HepG2 (cell line): Measurements from ENCODE around the gene INO80E. TPM values are rescaled to one million over a fixed set of nuclear protein-coding genes. Genes with fewer than 3 reads are reported as not detected.
A peak's percentile ranks its signal among the peaks of the same experiment; 100 is the strongest.

Source experiments
- FOXP1 ChIP-seq, 2 experiments: fragments of 450-650 bp in 1 of 2; IDR thresholded peaks; 2 replicates each; pipeline ENCODE4 v1.6.1; 2017 to 2018; ENCODE audit warnings: antibody characterized with exemption in 1 of 2
- GFI1 ChIP-seq: sonication (generic); formaldehyde crosslinking; IDR thresholded peaks from 2 replicates; pipeline ENCODE4 v1.5.0; 2020; ENCODE audit warnings: missing genetic modification reagents, mild to moderate bottlenecking, borderline replicate concordance
- IRX3 ChIP-seq: sonication (generic); formaldehyde crosslinking; IDR thresholded peaks from 2 replicates; pipeline ENCODE4 v1.8.1; 2023; ENCODE audit warnings: mild to moderate bottlenecking, low read depth, missing genetic modification reagents, borderline replicate concordance
- SRF ChIP-seq: IDR thresholded peaks from 2 replicates; pipeline ENCODE4 v1.6.1; 2011; ENCODE audit warnings: mild to moderate bottlenecking, low read depth, low read length, moderate library complexity
- ZBTB1 ChIP-seq: sonication (generic); formaldehyde crosslinking; IDR thresholded peaks from 2 replicates; pipeline ENCODE4 v1.4.0; 2020; ENCODE audit warnings: missing genetic modification reagents, borderline replicate concordance
- ZEB1 ChIP-seq: IDR thresholded peaks from 2 replicates; pipeline ENCODE4 v1.6.1; 2012; ENCODE audit warnings: mild to moderate bottlenecking, low read depth, inconsistent platforms; ENCODE audit not compliant: insufficient replicate concordance
- ZNF12 ChIP-seq: sonication (generic); formaldehyde crosslinking; IDR thresholded peaks from 2 replicates; pipeline ENCODE4 v1.5.0; 2020; ENCODE audit warnings: missing genetic modification reagents
- ZNF263 ChIP-seq: sonication (generic); formaldehyde crosslinking; IDR thresholded peaks from 2 replicates; pipeline ENCODE4 v1.4.0; 2020; ENCODE audit warnings: missing genetic modification reagents
- ZNF430 ChIP-seq: sonication (generic); formaldehyde crosslinking; IDR thresholded peaks from 2 replicates; pipeline ENCODE4 v1.9.0; 2021; ENCODE audit warnings: mild to moderate bottlenecking, missing genetic modification reagents
- ZNF670 ChIP-seq: sonication (generic); formaldehyde crosslinking; IDR thresholded peaks from 2 replicates; pipeline ENCODE4 v1.8.0; 2022; ENCODE audit warnings: mild to moderate bottlenecking, missing genetic modification reagents, borderline replicate concordance
- ZNF790 ChIP-seq: sonication (generic); formaldehyde crosslinking; IDR thresholded peaks from 2 replicates; pipeline ENCODE4 v1.8.0; 2022; ENCODE audit warnings: missing genetic modification reagents, mild to moderate bottlenecking, borderline replicate concordance
- ZNF83 ChIP-seq: sonication (generic); formaldehyde crosslinking; IDR thresholded peaks from 2 replicates; pipeline ENCODE4 v1.4.0; 2020; ENCODE audit warnings: missing genetic modification reagents, mild to moderate bottlenecking, borderline replicate concordance
- ZSCAN30 ChIP-seq: sonication (generic); formaldehyde crosslinking; IDR thresholded peaks from 2 replicates; pipeline ENCODE4 v1.5.0; 2020; ENCODE audit warnings: mild to moderate bottlenecking, missing genetic modification reagents
- polyA plus RNA-seq, 8 experiments: library from polyadenylated mRNA; depleted of rRNA in 3 of 8; stranded (reverse) in 7 of 8; unstranded in 1 of 8; fragments of >200 nt; fragmentation: Illumina TruSeq in 4 of 8; extraction: Trizol in 4 of 8; gene quantifications; 2 replicates each; pipeline versions ENCODE4 v1.2.1 to v1.2.3, GENCODE V29; 2011 to 2016; ENCODE audit warnings: low read depth in 4 of 8, missing spikeins in 1 of 8, mixed read lengths in 1 of 8; ENCODE audit not compliant: insufficient read depth in 1 of 8
- total RNA-seq, 5 experiments: library from RNA; depleted of rRNA; stranded (reverse); fragments of >200 nt; fragmentation: Illumina TruSeq; extraction: Trizol; gene quantifications; 2 replicates each; pipeline ENCODE4 v1.2.3, GENCODE V29; 2016; ENCODE audit warnings: low read depth in 1 of 5
- TF ChIP-seq, protein P1 (sequence below): IDR thresholded peaks from 2 replicates; pipeline ENCODE4 v1.6.1; 2016; ENCODE audit warnings: mild to moderate bottlenecking
- TF ChIP-seq, protein P2 (sequence below): IDR thresholded peaks from 2 replicates; pipeline ENCODE4 v1.6.1; 2016; ENCODE audit warnings: missing compliant biosample characterization, missing genetic modification reagents, borderline replicate concordance
- TF ChIP-seq, protein P3 (sequence below): sonication (generic); formaldehyde crosslinking; IDR thresholded peaks from 2 replicates; pipeline ENCODE4 v1.4.0; 2020; ENCODE audit warnings: missing genetic modification reagents
- TF ChIP-seq, protein P4 (sequence below): sonication (generic); formaldehyde crosslinking; IDR thresholded peaks from 2 replicates; pipeline ENCODE4 v1.4.0; 2020; ENCODE audit warnings: mild to moderate bottlenecking, missing genetic modification reagents, borderline replicate concordance

INO80E gene
- total and polyA plus RNA-seq, 2 of the 13 experiments (the other 11 are each of a cell fraction or from before 2014, with no cell fraction given): 25.8 to 45.6 TPM

DNA sequence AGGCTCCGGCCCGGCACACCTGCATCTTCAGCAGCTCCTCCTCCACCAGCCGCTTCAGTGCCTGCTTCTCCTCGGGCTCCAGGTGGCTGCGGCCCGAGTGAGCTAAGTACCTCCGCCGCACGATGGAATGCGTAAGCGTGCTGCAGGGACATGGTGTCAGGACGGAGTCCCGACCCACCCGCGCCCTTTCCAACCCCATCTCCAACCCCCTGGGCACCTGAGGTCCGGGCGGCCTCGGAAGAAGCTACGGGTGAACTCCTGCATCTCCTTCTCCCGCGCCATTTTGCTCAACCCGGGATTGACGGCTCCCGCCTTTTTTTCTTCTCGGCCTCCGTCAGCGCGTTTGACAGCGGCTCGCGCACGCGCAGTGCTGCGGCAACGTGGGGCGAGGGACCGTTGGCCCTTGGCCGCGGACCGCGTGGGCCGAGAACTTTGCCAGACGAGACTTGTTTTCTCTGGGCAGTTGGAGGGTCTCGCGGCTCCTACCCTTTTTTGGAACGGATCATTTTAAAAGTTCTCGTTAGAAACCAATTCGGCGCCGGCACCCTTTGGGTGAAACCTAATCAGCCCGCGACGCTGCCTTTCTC, 624 bp upstream of the INO80E start, which contains the start of gene HIRIP3 (continued):
- TF ChIP-seq IRX3 (CRISPR knock-in tag) (peak; percentile 33; the same call in 1 of the 2 replicates), GFI1 (CRISPR knock-in tag) (0 out of 2 replicates have a peak, but pooled peaks have one; percentile 34), ZNF790 (CRISPR knock-in tag) (peak; percentile 89), FOXP1 (IDR thresholded peaks at IDR 0.05) (no peak), FOXP1 (CRISPR knock-in tag; IDR thresholded peaks at IDR 0.05) (no peak), ZNF83 (CRISPR knock-in tag) (no peak; the same call in 1 of the 2 replicates), ZNF670 (CRISPR knock-in tag) (no peak), ZEB1 (no peak), SRF (no peak), ZBTB1 (CRISPR knock-in tag) (no peak), ZSCAN30 (CRISPR knock-in tag) (peak; percentile 37; the same call in 1 of the 2 replicates), ZNF263 (peak; percentile 67; the same call in 1 of the 2 replicates), ZNF12 (no peak), ZNF430 (CRISPR knock-in tag) (no peak; the same call in 1 of the 2 replicates)
- TF ChIP-seq, protein P1, sequence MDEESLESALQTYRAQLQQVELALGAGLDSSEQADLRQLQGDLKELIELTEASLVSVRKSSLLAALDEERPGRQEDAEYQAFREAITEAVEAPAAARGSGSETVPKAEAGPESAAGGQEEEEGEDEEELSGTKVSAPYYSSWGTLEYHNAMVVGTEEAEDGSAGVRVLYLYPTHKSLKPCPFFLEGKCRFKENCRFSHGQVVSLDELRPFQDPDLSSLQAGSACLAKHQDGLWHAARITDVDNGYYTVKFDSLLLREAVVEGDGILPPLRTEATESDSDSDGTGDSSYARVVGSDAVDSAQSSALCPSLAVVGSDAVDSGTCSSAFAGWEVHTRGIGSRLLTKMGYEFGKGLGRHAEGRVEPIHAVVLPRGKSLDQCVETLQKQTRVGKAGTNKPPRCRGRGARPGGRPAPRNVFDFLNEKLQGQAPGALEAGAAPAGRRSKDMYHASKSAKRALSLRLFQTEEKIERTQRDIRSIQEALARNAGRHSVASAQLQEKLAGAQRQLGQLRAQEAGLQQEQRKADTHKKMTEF (CRISPR knock-in tag): no peak
- TF ChIP-seq, protein P2, sequence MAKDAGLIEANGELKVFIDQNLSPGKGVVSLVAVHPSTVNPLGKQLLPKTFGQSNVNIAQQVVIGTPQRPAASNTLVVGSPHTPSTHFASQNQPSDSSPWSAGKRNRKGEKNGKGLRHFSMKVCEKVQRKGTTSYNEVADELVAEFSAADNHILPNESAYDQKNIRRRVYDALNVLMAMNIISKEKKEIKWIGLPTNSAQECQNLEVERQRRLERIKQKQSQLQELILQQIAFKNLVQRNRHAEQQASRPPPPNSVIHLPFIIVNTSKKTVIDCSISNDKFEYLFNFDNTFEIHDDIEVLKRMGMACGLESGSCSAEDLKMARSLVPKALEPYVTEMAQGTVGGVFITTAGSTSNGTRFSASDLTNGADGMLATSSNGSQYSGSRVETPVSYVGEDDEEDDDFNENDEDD (CRISPR knock-in tag): peak; percentile 97
- TF ChIP-seq, protein P3, sequence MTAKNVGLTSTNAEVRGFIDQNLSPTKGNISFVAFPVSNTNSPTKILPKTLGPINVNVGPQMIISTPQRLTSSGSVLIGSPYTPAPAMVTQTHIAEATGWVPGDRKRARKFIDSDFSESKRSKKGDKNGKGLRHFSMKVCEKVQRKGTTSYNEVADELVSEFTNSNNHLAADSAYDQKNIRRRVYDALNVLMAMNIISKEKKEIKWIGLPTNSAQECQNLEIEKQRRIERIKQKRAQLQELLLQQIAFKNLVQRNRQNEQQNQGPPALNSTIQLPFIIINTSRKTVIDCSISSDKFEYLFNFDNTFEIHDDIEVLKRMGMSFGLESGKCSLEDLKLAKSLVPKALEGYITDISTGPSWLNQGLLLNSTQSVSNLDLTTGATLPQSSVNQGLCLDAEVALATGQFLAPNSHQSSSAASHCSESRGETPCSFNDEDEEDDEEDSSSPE (CRISPR knock-in tag): peak; percentile 97
- TF ChIP-seq, protein P4, sequence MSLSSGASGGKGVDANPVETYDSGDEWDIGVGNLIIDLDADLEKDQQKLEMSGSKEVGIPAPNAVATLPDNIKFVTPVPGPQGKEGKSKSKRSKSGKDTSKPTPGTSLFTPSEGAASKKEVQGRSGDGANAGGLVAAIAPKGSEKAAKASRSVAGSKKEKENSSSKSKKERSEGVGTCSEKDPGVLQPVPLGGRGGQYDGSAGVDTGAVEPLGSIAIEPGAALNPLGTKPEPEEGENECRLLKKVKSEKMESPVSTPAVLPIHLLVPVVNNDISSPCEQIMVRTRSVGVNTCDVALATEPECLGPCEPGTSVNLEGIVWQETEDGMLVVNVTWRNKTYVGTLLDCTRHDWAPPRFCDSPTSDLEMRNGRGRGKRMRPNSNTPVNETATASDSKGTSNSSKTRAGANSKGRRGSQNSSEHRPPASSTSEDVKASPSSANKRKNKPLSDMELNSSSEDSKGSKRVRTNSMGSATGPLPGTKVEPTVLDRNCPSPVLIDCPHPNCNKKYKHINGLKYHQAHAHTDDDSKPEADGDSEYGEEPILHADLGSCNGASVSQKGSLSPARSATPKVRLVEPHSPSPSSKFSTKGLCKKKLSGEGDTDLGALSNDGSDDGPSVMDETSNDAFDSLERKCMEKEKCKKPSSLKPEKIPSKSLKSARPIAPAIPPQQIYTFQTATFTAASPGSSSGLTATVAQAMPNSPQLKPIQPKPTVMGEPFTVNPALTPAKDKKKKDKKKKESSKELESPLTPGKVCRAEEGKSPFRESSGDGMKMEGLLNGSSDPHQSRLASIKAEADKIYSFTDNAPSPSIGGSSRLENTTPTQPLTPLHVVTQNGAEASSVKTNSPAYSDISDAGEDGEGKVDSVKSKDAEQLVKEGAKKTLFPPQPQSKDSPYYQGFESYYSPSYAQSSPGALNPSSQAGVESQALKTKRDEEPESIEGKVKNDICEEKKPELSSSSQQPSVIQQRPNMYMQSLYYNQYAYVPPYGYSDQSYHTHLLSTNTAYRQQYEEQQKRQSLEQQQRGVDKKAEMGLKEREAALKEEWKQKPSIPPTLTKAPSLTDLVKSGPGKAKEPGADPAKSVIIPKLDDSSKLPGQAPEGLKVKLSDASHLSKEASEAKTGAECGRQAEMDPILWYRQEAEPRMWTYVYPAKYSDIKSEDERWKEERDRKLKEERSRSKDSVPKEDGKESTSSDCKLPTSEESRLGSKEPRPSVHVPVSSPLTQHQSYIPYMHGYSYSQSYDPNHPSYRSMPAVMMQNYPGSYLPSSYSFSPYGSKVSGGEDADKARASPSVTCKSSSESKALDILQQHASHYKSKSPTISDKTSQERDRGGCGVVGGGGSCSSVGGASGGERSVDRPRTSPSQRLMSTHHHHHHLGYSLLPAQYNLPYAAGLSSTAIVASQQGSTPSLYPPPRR (CRISPR knock-in tag): no peak
